Pancreas (tissue), 10 donors: ENCODE measurements around the gene SLFNL1. TPM values are rescaled to one million over a fixed set of nuclear protein-coding genes. Genes with fewer than 3 reads are reported as not detected.

ENCODE experiments used
- ATAC-seq, 4 donors: fragments of 200-7000 bp; cut with Tn5 transposase; one replicate each; pipeline versions ENCODE4 v1.8.0 to v1.9.1; 2020; ENCODE audit warnings: mild to moderate bottlenecking in 4 of 4, moderate library complexity in 4 of 4
- DNase-seq, 6 donors: peaks; one replicate each; pipeline ENCODE4 v3.0.0-alpha.2; 2020
- FAIRE-seq: peaks from 2 replicates; lab custom pipeline; 2012; peaks lifted over from hg19 to GRCh38; lab: Jason Lieb, UNC
- H3K27ac ChIP-seq, 4 donors: fragments of 200-600 bp; sonication (generic); 1 replicate in 3 of 4; 2 replicates in 1 of 4; pipeline versions ENCODE4 v1.5.0 to v1.8.0; 2020
- H3K27me3 ChIP-seq, 4 donors: fragments of 200-600 bp; one replicate each; pipeline ENCODE4 v1.8.0; 2021
- H3K36me3 ChIP-seq, 3 donors: fragments of 200-600 bp; sonication (generic) in 1 of 3; one replicate each; pipeline versions ENCODE4 v1.5.0 to v1.8.0; 2020 to 2021
- H3K4me1 ChIP-seq, 3 donors: fragments of 200-600 bp; one replicate each; pipeline ENCODE4 v1.8.0; 2021
- H3K4me3 ChIP-seq, 4 donors: fragments of 200-600 bp; sonication (generic) in 2 of 4; one replicate each; pipeline versions ENCODE4 v1.5.0 to v1.8.0; 2020 to 2021
- H3K9me3 ChIP-seq, 4 donors: fragments of 200-600 bp; one replicate each; pipeline ENCODE4 v1.8.0; 2021
- WGBS, 2 donors: extraction: QIAGEN DNeasy Blood & Tissue Kit; methylation state at CpG; one replicate each; pipeline ENCODE4 v1.1.7; 2013; 5-methylcytosine and 5-hydroxymethylcytosine counted together
- intact Hi-C, 3 donors: fragments of 100-400 bp; cut with DNase I; formaldehyde crosslinking; loops; one replicate each; pipeline versions ENCODE4 v1.11.1 to v1.14.2; 2022
- polyA plus RNA-seq, 2 donors: library from polyadenylated mRNA; stranded (reverse); fragments of 200-250 nt; gene quantifications; one replicate each; pipeline ENCODE4 v1.2.3, GENCODE V29; 2013
- total RNA-seq, 6 donors: library from RNA; stranded (reverse); fragmentation: NEBNext Ultra II Directional in 4 of 6; extraction: Animal tissue kit (Norgen Biotek cat#: 25700) in 4 of 6; gene quantifications; one replicate each; pipeline versions ENCODE4 v1.2.1 to v1.2.4, GENCODE V29; 2021 to 2023
- TF ChIP-seq, protein P1 (sequence below), 4 donors: fragments of 200-600 bp; sonication (generic) in 3 of 4; IDR thresholded peaks; one replicate each; pipeline versions ENCODE4 v1.5.0 to v1.8.0; 2021; ENCODE audit warnings: antibody characterized with exemption in 4 of 4
- donor health status: healthy with polysubstance abuse.
- donor health status: DM: no; HTN: no; CAD: no; lungs with moderate emphysema.
- donor health status: DM: no; HTN: no; CAD: no.
- donor health status: control.
- donor health status: control.
- donor health status: Bipolar disorder and iron deficiency.
- donor health status: DM: yes; HTN: yes; CAD: no.
- donor health status: DM: no; HTN: no; CAD: no.
- donor health status: DM: no; HTN: no; CAD: no.
- donor health status: DM: yes; HTN: yes; CAD: no.

SLFNL1 gene
- total and polyA plus RNA-seq, 8 donors, result 0.18 to 1.4 (median 0.46) TPM

DNA sequence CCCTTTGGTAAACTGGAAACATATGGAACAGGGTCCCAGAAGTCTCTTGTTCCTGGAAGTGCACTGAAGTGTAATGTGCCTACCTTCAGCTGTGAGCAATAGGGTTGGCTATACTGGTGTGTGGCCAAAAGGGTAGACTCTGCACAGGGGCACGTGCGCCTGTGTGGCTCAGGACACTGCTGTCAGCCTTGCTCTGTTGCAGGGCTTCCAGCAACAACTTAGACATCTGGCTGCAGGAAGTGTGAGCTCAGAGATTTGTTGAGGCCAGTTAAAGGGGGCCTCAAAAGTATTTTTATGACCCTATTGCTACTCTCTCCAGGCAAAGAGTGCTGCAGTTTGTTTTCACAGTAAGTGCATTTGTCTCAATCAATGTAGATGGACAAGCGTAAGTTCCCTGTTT is 34.6 kb downstream of the SLFNL1 start:
- H3K4me1 ChIP-seq, result peaks cover 12 to 29% (median 22%) of the 10 kb centered on the region in 3 donors
- H3K27me3 ChIP-seq, result no peaks in the 10 kb centered on the region
- intact Hi-C loops, result no loop called here
- no peak for DNase-seq
- TF ChIP-seq, protein P1, sequence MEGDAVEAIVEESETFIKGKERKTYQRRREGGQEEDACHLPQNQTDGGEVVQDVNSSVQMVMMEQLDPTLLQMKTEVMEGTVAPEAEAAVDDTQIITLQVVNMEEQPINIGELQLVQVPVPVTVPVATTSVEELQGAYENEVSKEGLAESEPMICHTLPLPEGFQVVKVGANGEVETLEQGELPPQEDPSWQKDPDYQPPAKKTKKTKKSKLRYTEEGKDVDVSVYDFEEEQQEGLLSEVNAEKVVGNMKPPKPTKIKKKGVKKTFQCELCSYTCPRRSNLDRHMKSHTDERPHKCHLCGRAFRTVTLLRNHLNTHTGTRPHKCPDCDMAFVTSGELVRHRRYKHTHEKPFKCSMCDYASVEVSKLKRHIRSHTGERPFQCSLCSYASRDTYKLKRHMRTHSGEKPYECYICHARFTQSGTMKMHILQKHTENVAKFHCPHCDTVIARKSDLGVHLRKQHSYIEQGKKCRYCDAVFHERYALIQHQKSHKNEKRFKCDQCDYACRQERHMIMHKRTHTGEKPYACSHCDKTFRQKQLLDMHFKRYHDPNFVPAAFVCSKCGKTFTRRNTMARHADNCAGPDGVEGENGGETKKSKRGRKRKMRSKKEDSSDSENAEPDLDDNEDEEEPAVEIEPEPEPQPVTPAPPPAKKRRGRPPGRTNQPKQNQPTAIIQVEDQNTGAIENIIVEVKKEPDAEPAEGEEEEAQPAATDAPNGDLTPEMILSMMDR (IDR thresholded peaks at IDR 0.05), result no peak
- H3K36me3 ChIP-seq, result peaks cover 0 to 5% (median 3%) of the 10 kb centered on the region in 3 donors
- H3K4me3 ChIP-seq, result no peak overlapping the region
- WGBS, 2 donors, result 69 to 77% methylated on average over 3 of the region's 3 CpGs
- no peaks in the 10 kb centered on the region for H3K9me3 ChIP-seq
- H3K27ac ChIP-seq, result peak overlapping the region in 3 of 4 donors; percentile 13 to 59 (median 35)
- no peak for FAIRE-seq
- peak in 3 of 4 donors; percentile 35 to 54 (median 44) for ATAC-seq

DNA sequence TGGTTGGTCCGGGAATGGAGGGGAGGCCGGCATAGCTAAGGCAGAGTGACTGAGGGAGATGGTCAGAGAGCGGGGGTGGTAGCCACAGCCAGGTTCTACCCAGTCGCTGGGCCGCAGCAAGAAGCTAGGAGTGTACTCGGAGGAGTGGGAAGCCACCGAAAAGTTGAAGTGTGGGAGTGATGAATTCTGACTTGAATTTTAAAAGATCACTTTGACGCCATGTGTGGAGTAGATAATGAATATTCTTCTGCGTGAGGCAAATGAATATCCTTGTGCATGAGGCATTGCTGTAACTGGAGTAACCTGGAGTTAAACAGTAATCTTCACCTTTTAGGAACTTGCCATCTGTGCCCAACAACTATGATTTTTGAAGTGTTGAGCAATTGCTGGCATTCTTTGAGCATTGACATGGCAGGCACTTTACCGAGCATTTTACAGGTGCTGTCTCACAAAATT is 35.2 kb downstream of the SLFNL1 start:
- TF ChIP-seq, protein P1 (IDR thresholded peaks at IDR 0.05), result no peak
- Histone ChIP-seq H3K36me3 (peaks cover 0 to 3% (median 0%) of the 10 kb centered on the region in 3 donors), H3K4me3 (no peak overlapping the region), H3K27ac (peak overlapping the region in 3 of 4 donors; percentile 13 to 59 (median 35)), H3K4me1 (peaks cover 12 to 30% (median 28%) of the 10 kb centered on the region in 3 donors), H3K27me3 (no peaks in the 10 kb centered on the region), H3K9me3 (no peaks in the 10 kb centered on the region)
- FAIRE-seq (no peak), ATAC-seq (peak; percentile 73 to 83 (median 76)), DNase-seq (no peak)
- intact Hi-C loops, result no loop called here
- 69 to 70% methylated on average over 10 of the region's 10 CpGs for WGBS, 2 donors

DNA sequence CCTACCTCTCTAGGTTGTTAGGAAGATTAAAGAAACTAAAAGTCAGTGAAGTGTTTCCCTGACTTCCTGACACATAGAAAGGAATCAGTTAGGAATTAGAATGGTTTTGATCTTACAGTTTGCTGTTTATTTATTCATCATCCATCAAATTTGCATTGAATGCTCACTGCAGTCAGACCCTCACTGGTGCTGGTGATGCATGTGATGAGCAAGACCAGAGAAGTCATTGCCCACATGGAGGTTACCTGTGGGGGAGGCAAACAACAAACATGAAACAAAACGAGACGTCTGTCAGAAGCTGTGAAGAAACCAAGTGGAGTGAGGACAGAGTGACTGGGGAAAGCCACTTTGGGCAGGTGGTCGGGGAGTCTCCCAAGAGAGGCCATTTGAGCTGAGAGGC is 35.6 kb downstream of the SLFNL1 start:
- FAIRE-seq (no peak), ATAC-seq (no peak), DNase-seq (no peak)
- H3K4me3 ChIP-seq, result no peak overlapping the region
- WGBS, 2 donors, result 86 to 88% methylated on average over 3 of the region's 3 CpGs
- TF ChIP-seq, protein P1 (IDR thresholded peaks at IDR 0.05), result no peak
- intact Hi-C loops, result no loop called here
- no peaks in the 10 kb centered on the region for H3K9me3 ChIP-seq
- H3K27me3 ChIP-seq, result no peaks in the 10 kb centered on the region
- peaks cover 0 to 3% (median 0%) of the 10 kb centered on the region in 3 donors for H3K36me3 ChIP-seq
- H3K4me1 ChIP-seq, result peaks cover 12 to 35% (median 32%) of the 10 kb centered on the region in 3 donors
- H3K27ac ChIP-seq, result peak overlapping the region in 2 of 4 donors; percentile 35 to 59

DNA sequence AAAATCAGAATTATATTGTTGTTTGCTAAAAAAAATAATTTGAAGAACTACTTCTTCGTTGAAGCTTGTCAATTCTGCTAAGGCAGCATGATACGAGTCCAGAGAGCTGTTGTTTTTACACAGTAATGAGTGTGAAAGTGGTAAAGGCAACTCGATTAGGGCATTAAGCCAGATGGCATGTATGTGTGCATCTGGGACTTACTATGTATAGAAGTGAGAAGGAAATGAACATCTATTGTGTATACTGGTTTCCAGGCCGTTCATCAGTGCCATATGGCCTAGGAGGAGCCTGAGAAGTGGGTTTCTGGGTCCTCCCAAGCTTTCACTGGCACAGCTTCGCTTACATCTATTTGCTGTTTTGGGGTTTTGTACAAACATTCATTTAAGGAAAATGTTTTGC is 36.4 kb downstream of the SLFNL1 start:
- TF ChIP-seq, protein P1 (IDR thresholded peaks at IDR 0.05), result no peak
- H3K27me3 ChIP-seq, result no peaks in the 10 kb centered on the region
- intact Hi-C loops, result no loop called here
- no peaks in the 10 kb centered on the region for H3K9me3 ChIP-seq
- H3K4me1 ChIP-seq, result peaks cover 12 to 39% (median 36%) of the 10 kb centered on the region in 3 donors
- WGBS, 2 donors, result 81 to 83% methylated on average over 5 of the region's 5 CpGs
- no peak for ATAC-seq
- H3K4me3 ChIP-seq, result no peak overlapping the region
- H3K27ac ChIP-seq, result no peak overlapping the region
- DNase-seq, result no peak
- H3K36me3 ChIP-seq, result peaks cover 0 to 3% (median 0%) of the 10 kb centered on the region in 3 donors
- FAIRE-seq, result no peak

DNA sequence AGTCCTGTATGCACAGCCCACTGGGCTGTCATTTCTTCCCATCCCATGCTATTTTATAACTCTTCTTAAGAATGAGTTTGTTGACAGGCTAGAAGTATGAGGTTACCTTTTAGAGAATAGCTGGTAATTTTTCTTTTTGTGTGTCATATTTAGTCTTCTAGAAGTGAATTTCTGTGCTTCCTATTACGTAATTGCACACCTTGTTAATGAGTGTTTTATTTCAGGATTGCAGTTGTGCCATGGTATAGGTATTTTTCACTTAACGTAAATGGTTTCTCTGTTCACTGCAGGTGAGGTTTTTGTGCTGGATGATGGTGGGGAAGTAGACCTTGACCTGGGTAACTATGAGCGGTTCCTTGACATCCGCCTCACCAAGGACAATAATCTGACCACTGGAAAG is 37.0 kb downstream of the SLFNL1 start:
- Histone ChIP-seq H3K36me3 (peaks cover 0 to 3% (median 0%) of the 10 kb centered on the region in 3 donors), H3K4me1 (peaks cover 12 to 39% (median 36%) of the 10 kb centered on the region in 3 donors), H3K27ac (no peak overlapping the region), H3K9me3 (no peaks in the 10 kb centered on the region), H3K4me3 (no peak overlapping the region), H3K27me3 (no peaks in the 10 kb centered on the region)
- intact Hi-C loops, result no loop called here
- TF ChIP-seq, protein P1 (IDR thresholded peaks at IDR 0.05), result no peak
- WGBS, 2 donors, result 87 to 91% methylated on average over 4 of the region's 4 CpGs
- FAIRE-seq (no peak), ATAC-seq (no peak), DNase-seq (no peak)
